ENCODE measurements around the gene TBATA. TPM values are rescaled to one million over a fixed set of nuclear protein-coding genes. Genes with fewer than 3 reads are reported as not detected.

TBATA gene
- total RNA-seq, 1 donor from 2014 or later = not detected

DNA sequence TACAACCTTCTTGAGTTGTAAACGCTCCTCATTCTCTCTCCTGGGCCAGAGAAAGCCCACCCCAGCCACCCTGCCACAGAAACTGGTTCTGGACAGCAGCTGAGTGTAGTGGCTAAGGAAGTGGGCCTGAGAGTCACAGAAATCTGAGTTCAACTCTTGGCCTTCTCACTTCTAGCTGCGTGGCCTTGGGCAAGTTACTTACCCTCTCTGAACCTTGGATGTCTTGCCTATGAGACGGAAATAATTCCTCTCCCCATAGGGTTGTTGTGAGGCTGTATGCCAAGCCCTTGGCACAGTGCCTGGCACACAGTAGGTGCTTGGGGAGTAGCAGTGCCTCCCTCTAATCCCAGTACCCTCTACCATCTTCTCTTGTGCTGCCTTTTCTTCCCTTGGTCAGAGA, 61.4 kb downstream of the TBATA start:
- DNase-seq = no peak
- intact Hi-C loops (cut with DNase I) = no loop called here

GRCh38 chr10:70722820-70723424, 62.3 kb downstream of the TBATA start:
- Histone ChIP-seq H3K9me3 (no peaks in the 10 kb centered on the region), H3K36me3 (no peaks in the 10 kb centered on the region), H3K27ac (no peak overlapping the region), H3K4me1 (no peaks in the 10 kb centered on the region), H3K4me3 (no peak overlapping the region), H3K27me3 (no peaks in the 10 kb centered on the region)
- DNase-seq (no peak), ATAC-seq (no peak)
- intact Hi-C loops (cut with DNase I) = no loop called here
- TF ChIP-seq CTCF (IDR thresholded peaks at IDR 0.05) = no peak

More for the DNA sequence above, 61.4 kb downstream of the TBATA start:
- H3K9me3 ChIP-seq = no peaks in the 10 kb centered on the region
- no peaks in the 10 kb centered on the region for H3K27me3 ChIP-seq
- no peak overlapping the region for H3K4me3 ChIP-seq
- no peaks in the 10 kb centered on the region for H3K36me3 ChIP-seq
- no peaks in the 10 kb centered on the region for H3K4me1 ChIP-seq
- no peak for TF ChIP-seq CTCF (IDR thresholded peaks at IDR 0.05)
- no peak overlapping the region for H3K27ac ChIP-seq
- ATAC-seq = no peak

Other genes starting within 250 kb of the TBATA start
- 32.3 TPM for gene PRF1, start 182.6 kb downstream of the TBATA start, total RNA-seq
- gene ADAMTS14, start 112.9 kb downstream of the TBATA start, total RNA-seq = 0.55 TPM
- 38.3 TPM for gene SGPL1, start 30.6 kb upstream of the TBATA start, total RNA-seq
- 117 TPM for gene PCBD1, start 103.2 kb upstream of the TBATA start, total RNA-seq

All from upper lobe of right lung (tissue), 1 donor.